ENCODE results near the gene NRP1. TPM values are rescaled to one million over a fixed set of nuclear protein-coding genes. Genes with fewer than 3 reads are reported as not detected.

The NRP1 gene
- total and polyA plus RNA-seq, 2 of the 8 experiments (the other 6 are each of a cell fraction or from before 2014, with no cell fraction given): 1.2 to 2.1 TPM

- DNase-seq (ENCODE audit: low read depth in 1 of 2, low spot score in 2 of 2): no peak
- Histone ChIP-seq H2AFZ (ENCODE audit: low read length) (no peak overlapping the region), H3K23ac (ENCODE audit: insufficient read length) (no peak overlapping the region), H3K27ac (ENCODE audit: low read depth, low read length) (no peak overlapping the region), H3K9me3 (ENCODE audit: insufficient read depth in 2 of 2, low read depth in 1 of 2, low read length in 1 of 2) (no peaks in the 10 kb centered on the region), H2BK20ac (ENCODE audit: low read length) (no peak overlapping the region), H3K79me2 (ENCODE audit: control insufficient read depth in 1 of 2, insufficient read depth in 2 of 2, low read length in 2 of 2) (no peaks in the 10 kb centered on the region), H4K8ac (ENCODE audit: extremely low read depth, insufficient read depth, low read length) (no peak overlapping the region), H3K4me2 (ENCODE audit: insufficient read depth in 1 of 2, low read depth in 2 of 2, low read length in 2 of 2) (no peak overlapping the region), H3K27me3 (replicated peaks in 1 of 4; ENCODE audit: control insufficient read depth in 3 of 4, extremely low read depth in 1 of 4, insufficient read depth in 3 of 4, low read length in 3 of 4) (no peaks in the 10 kb centered on the region), H4K91ac (replicated peaks; ENCODE audit: insufficient read length, low read length) (no peak overlapping the region), H3K4ac (replicated peaks; ENCODE audit: insufficient read length, low read depth, low read length) (no peak overlapping the region), H3K18ac (ENCODE audit: extremely low read depth, low read length) (no peak overlapping the region), H3K14ac (ENCODE audit: insufficient read length) (no peak overlapping the region), H3K23me2 (ENCODE audit: low read depth, low read length) (no peaks in the 10 kb centered on the region), H3K56ac (replicated peaks; ENCODE audit: insufficient read length, low read depth, low read length) (no peak overlapping the region), H3K36me3 (ENCODE audit: control insufficient read depth in 2 of 4, insufficient read depth in 4 of 4, low read length in 3 of 4) (no peaks in the 10 kb centered on the region), H4K20me1 (replicated peaks in 1 of 2; ENCODE audit: control insufficient read depth in 1 of 2, insufficient read depth in 2 of 2, low read length in 2 of 2) (no peaks in the 10 kb centered on the region), H2AK5ac (ENCODE audit: low read depth, low read length) (no peak overlapping the region), H3K79me1 (ENCODE audit: low read depth, low read length) (no peaks in the 10 kb centered on the region), H2BK15ac (ENCODE audit: low read length) (no peak overlapping the region), H2BK12ac (ENCODE audit: low read depth, low read length) (no peak overlapping the region), H2BK120ac (replicated peaks; ENCODE audit: low read depth, low read length) (no peak overlapping the region), H3K4me1 (replicated peaks in 1 of 4; ENCODE audit: control insufficient read depth in 3 of 4, insufficient read depth in 4 of 4, low read length in 3 of 4) (peaks cover 0 to 9% (median under 1%) of the 10 kb centered on the region in 4 experiments; a peak in 2 of 7 replicates), H4K5ac (ENCODE audit: insufficient read length, low read depth, low read length) (no peak overlapping the region), H3K9ac (replicated peaks in 1 of 4; ENCODE audit: extremely low read depth in 1 of 4, low read depth in 3 of 4, low read length in 3 of 4) (no peak overlapping the region), H2BK5ac (ENCODE audit: low read depth, low read length) (no peak overlapping the region), H3K4me3 (ENCODE audit: extremely low read depth in 1 of 4, insufficient read depth in 2 of 4, low read depth in 3 of 4, low read length in 4 of 4) (no peak overlapping the region)
- 98% methylated on average over 4 of the region's 4 CpGs; no CpG with 5 or more reads in 1 of the 2 experiments for WGBS, 2 experiments (ENCODE audit: extremely low coverage in 1 of 2, insufficient coverage in 1 of 2, insufficient read length in 1 of 2, insufficient replicate concordance in 2 of 2, low coverage in 1 of 2, low lambda C conversion rate in 2 of 2, missing lambda C conversion rate in 1 of 2)
- ChIA-PET POLR2A (ENCODE audit: partially characterized antibody) (no interaction called here), CTCF (ENCODE audit: partially characterized antibody) (no interaction called here)
- TF ChIP-seq KDM1A (IDR thresholded peaks at IDR 0.05; ENCODE audit: borderline replicate concordance, low read length) (no peak), CBX5 (IDR thresholded peaks at IDR 0.05; ENCODE audit: low read depth, low read length) (no peak), RAD21 (IDR thresholded peaks at IDR 0.05 in 1 of 2, conservative IDR thresholded peaks at IDR 0.05 in 1 of 2; ENCODE audit: low read depth in 2 of 2, low read length in 2 of 2) (no peak), ATF2 (IDR thresholded peaks at IDR 0.05; ENCODE audit: low read length) (no peak), POLR2AphosphoS5 (IDR thresholded peaks at IDR 0.05; ENCODE audit: low read depth, low read length) (no peak)
- FAIRE-seq: no peak
Observed at GRCh38 chr10:33376976-33377657, 42.6 kb upstream of the NRP1 start.
